NCI-H2081 (cell line): ENCODE results near the gene DYNC1LI2.
A peak's percentile ranks its signal among the peaks of the same experiment; 100 is the strongest.
"Not testable (repeated sequence)": the region's sequence is repeated elsewhere in the genome, so short reads cannot be mapped to it uniquely, and the experiment has no call there.

Experiments
- DNase-seq, 2 experiments: peaks; one replicate each; lab custom pipeline; 2025; lab: John Stamatoyannopoulos, UW

Gene DYNC1LI2

DNA sequence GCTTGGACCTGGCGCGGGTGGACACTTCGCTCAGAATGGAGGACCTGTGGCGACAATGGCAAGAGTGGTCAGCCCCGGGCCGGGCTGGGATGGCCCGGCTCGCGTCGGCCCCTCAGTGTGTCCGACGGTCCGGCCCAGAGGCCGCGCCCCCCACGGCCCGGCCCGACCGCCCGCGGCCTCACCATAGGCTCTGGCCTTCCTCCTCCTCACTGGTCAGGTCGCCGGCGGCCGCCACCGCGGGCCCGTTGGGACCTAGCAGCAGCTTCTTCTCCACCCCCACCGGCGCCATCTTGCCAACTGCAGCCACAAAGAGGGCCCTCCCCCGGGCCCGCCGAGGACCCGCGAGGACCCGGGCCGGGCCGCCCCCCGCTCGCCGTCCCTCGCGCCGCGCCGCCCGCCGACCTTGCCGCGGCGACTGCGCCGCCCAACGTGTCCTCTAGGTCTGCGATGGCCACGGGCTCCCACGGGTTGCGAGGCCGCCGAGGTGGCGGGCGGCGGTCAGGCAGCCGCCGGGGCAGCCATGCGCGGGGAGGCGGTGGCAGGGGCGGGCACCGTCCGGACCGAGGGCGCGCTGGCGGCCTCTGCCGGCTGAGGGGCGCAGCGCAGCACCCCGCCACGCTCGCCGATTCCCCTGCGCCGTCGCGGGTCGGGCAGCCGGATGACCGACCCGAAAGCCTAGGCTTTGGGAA, at the start of gene DYNC1LI2:
Gene DYNC1LI2 (minus strand): TSS at position 307 of the 689 bp plus-strand sequence. CDS start 18 bp downstream, at position 289.
- peak; percentile 50 to 64 for DNase-seq

DNA sequence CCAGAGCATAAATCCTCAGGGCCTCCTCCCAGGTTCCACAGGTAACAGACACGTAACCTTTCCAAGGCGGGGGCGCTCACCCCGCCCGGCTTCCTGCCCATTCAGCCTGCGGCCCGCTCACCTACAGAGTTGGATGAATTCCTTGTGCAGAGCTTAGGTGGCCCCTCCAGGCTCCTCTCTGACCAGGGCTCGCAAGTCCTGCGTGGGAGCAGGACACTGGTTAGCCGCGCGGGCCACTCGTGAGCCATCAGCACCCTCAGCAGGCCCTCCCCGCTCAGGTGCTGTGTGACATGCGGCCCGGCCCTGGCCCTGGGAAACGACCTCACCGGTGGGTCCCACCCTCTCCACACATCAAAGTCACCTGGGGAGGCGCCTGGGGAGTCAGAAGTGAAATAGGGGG, 49.4 kb upstream of the DYNC1LI2 start:
- no peak for DNase-seq

DNA sequence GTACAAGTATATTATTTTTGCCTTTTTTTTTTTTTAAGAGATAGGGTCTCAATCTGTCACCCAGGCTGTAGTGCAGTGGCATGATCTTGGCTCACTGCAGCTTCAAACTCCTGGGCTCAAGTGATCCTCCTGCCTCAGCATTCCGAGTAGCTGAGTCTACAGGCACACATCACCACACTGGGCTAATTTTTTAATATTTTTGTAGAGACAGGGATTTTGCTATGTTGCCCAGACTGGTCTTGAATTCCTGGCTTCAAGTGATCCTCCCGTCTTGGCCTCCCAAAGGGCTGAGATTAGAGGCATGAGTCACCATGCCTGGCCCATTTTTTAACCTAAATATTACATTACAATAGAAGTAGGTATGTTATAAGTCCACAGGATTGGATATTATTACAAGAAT, 46.8 kb upstream of the DYNC1LI2 start:
- DNase-seq, result no peak

DNA sequence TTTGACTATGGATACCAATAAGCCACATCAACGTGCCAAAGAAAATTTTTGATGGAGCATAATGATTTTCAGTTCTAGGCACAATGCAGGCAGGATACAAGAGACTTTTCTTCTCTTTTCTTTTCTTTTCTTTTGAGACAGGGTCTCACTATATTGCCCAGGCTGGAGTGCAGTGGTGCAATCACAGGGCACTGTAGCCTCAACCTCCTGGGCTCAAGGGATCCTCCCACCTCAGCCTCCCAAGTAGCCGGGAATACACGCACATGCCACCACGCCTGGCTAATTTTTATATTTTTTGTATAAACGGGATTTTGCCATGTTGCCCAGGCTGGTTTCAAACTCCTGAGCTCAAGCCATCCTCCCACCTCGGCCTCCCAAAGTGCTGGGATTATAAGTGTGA, 42.6 kb upstream of the DYNC1LI2 start:
- DNase-seq, result not testable (repeated sequence)

DNA sequence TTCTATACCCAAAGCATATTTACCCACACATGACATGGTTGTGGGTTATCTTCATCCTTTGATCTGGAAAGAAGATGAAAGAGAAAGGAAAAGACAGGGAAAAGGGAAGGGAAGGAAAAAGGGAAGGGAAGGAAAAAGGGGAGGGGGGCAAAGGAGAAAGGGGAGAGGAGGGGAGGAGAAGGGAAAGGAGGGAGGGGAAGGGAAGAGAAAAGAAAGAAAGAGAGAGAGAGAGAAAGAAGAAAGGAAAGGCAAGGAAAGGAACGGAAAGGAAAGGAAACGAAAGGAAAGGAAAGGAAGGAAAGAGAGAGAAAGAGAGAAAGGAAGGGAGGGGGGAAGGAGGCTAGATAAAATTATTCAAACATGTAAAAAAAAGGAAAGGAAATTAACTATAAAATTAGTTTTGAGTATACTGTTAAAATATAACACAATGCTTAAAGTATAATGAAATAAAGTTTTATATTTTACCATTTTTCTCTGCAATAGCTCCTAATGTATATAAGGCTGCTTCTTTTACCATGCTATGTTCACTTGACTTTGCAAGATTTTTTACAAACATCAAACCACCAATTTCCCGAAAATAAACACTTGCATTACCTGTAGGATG, 38.8 kb upstream of the DYNC1LI2 start:
- DNase-seq, result no peak

DNA sequence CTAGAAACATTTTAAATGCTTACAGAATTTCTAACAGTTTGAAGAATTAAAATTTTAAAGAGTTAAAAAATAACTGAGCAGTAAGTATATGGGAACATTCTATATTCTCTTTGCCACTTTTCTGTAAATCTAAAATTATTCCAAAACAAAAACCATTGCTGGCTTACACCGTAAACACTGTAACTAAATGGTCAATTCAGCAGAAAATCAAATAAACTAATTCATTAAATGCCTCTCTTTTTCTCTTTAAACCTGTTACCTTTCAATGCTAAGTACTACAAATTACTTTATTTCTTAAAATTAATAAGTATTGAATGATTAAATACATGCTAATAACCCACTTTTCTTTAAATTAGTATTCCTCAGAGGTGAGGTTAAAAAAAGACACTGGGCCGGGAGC, 36.0 kb upstream of the DYNC1LI2 start:
- DNase-seq, result no peak

DNA sequence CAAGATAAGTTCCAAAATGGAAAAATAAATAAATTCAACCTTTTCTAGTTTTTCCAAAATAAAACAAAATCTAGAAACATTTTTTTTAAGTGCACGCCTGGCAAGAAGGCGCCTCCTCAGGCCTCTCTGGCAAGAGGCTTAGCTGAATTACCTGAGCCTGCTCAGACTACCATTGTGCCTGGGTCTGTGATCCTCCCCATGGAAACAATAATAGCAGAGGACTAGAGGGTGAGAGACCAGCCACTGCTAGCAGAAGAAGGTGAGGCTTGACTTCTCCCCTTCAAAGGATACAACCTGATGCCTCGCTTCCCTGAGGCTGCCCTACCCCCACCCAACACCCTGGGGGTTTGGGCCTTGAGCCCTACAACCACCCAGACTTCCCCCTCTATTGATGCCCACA, 35.1 kb upstream of the DYNC1LI2 start:
- DNase-seq, result no peak

DNA sequence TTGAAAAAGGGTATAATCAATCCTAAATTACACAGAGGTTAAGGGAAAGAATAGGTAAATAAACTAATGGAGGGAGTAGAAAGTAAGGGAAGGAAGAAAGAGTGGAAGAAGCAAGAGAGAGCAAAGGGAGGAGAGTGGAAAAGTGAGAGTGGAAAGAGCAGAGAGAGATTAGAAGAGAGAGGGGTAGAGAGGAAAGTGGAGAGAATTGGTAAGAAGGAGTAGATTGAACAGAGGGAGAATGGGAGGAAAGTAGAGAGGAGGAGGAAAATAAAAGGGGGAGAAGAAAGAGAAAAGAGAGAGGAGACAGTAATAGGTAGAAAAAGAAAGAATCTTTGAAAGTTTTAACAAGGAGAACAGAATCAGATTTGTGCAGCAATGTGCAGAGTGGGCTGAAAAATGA, 25.0 kb upstream of the DYNC1LI2 start:
- no peak for DNase-seq

DNA sequence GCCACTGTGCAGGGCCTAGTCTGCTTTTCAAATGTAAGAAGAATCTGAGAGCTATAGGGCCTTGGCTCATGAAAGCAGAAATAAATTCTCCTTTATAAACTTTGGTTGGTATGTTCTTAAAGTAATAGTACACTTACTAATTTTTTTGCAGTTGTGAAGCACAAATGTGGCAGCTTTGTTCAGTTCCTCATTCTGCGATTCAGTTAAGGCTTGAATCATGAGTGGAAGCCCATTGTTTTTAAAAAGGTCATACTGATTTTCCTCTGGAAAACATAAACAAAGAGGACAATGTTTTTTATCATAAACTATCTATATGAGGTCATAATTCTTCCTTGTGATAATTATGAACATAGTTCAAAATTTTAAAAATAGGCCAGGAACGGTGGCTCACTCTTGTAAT, 23.6 kb upstream of the DYNC1LI2 start:
- no peak for DNase-seq

DNA sequence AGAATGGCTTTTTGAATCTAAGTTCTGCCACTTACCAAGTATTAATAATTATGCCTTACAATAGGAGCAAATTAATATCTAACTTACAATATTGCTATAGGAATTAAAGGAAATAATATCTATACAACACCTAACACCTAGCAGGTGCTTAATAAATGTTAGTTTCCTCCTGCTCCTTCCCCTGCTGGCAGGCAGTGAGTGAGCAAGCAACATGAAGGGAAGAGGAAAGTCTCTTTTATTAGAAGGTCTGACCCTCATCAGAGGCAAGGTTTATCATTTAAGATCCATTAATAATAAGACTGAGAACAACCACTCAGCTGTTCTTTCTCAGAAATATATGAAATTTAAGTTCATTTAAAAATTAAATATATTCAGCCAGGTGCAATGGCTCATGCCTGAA, 6.7 kb upstream of the DYNC1LI2 start:
- DNase-seq, result no peak

DNA sequence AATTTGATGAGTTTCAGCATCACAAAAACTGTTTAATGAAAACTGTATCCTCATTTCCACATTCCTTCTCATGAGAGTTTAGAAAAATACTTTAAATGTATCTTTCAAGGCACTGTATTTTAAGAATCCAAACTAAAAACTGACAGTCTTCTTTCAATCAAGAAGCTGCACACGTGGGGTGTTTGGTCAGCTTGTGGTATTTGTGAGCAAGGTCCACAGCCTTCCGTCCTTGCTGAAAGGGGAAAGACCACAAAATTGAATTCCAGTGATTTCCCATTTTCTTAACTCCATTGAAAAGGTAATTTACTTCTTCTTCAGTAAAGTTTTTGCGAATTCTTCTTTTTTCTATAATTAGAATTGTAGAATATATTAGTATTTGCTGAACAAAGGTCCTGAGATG, 3.4 kb upstream of the DYNC1LI2 start:
- DNase-seq, result no peak

DNA sequence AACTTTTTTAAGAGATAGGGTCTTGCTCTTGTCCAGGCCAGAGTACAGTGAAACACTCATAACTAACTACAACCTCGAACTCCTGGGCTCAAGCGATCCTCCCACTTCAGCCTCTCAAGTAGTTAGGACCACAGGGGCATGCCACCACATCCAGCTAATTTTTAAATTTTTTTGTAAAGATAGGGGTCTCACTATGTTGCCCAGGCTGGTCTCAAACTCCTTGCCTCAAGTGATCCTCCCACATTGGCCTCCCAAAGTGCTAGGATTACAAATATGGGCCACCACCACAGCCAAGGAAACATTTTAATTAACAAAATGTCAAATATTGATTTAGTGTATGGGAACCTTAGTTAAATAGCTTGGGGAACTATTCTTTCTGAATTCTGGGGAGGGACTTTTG, 2.8 kb upstream of the DYNC1LI2 start:
- DNase-seq, result no peak

DNA sequence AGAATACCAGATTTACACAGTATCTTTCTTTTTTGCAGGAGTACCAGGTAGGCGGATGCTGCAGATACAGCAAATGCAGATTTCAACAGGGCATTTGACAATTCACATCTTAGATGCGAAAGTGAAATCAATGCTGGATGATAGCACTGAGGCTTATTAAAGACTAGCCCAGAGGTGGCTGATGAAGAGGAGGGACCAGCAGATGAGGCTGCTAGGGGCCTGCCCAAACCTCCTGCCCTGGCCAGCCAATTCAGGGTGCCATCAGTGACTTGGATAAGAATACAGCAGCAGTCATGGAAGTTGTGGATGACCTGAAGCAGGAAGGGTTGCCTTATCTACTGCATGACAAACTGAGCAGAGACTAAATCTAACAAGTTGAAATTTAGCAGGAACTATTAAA, 1.5 kb upstream of the DYNC1LI2 start:
- DNase-seq, result no peak

DNA sequence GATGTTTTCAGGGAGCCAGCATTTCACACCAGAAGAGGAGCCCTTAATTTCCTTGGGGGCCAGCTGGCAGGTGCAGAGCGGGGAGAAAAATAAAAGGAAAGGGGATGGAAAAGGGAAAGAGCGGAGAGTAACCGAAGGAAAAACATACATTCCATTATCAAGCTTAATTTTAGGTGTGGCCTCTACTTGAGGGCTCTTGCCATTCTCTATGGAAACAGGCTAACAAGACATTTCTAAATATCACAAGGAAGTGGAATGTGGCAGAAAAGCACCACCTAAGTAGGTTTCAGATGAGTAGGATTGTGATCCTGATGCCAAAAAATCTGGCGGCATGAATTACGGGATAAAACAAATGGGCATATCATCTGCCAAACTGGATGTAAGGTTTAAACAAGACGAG, 970 bp upstream of the DYNC1LI2 start:
- DNase-seq, result no peak

DNA sequence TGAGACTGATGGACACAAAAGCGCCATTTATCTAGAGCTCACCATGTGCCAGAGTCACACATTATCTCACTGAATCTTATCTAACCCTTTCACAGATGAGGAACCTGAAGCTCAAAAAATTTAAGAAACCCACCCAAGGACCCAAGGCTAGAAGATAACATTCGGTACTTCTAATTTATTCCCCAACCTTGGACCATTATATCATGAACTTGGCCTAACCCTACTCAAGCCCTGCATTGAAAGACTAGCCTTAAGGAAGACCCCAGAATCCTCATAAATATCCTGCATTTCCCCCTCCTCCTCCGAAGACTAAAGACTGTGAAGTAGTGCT, 548 bp upstream of the DYNC1LI2 start:
- no peak for DNase-seq

DNA sequence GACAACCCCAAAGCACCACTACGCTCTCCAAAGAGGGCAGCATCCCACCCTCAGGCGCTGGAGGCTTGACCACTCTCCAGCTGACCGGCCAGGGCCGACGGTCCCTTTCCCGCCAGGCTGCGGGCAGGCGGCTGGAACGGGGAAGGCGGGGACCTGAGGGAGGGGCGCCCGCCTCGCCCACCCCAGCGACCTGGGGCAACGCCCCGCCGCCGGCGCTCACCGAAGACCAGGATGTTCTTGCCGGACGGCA, 431 bp downstream of the DYNC1LI2 start:
- no peak for DNase-seq

DNA sequence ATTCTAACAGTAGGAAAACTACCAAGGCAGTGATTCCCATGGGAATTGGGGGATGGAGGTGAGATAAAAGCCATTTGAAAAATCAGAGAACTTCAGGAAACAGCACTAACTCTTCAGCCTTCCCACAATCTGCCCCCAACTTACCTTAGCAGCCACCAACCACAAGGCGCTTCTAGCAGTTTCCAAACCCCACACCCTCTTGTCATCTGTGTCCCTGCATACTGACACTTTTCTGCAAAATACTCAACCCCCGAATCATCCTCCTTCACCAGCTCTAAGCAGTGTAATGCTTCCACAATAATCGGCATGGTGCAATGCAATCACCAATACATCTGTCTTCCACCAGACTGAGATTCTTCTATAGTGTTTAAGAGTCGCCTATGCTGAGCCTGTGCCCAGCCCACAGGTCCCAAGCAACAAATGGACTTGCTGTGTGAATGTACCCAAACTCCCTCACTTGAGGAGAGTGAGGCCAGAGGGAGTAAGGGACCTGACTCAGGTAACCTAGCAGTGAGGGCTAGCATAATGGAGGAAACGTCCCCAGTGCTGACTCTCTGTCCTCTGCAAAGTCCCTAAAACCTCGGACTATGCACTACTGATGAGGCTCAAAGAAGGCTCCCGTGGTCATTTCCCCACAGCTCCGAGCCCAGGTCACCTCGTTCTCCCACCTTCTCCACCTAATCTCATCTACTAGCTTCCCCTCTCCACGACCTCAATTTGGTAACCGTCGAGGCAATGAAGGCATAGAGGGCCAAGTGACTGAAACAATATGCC, 943 bp downstream of the DYNC1LI2 start:
- no peak for DNase-seq

DNA sequence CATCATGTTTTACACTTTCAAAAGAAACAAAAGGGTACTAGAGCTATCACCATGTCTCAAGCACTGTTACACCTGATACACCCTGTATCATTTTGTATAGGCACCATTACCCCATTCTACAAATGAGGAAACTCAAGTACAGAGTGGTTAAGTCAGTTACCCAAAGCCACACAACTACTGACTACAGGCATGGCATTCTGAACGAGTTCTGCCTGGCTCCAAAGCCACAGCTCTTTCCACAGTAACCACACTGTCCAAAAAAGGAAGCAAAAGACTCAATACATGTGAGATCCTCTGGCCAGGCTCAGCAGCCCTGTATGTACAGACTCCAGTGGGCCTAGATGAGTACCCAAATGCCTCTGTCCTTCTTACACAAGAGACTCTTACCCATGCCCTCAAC, 4.7 kb downstream of the DYNC1LI2 start:
- DNase-seq, result no peak

DNA sequence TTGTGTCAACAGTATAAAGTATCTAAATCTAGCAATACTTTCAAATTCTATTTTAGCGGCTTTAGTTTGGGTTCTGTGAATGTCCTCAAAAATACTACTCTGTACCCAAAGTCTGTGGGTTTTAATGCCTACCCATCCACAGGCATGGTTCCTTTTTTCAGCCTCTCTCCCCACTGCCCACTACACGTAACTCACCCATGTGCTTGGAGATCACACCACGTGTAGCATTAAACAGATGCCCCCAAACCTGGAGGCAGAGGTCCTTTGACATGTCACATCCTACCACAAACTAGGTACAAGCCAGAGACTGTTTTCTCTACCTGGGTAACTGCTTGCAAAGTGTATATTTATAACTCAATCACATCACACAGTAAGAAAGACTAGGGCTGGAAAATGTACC, 5.4 kb downstream of the DYNC1LI2 start:
- DNase-seq, result no peak

DNA sequence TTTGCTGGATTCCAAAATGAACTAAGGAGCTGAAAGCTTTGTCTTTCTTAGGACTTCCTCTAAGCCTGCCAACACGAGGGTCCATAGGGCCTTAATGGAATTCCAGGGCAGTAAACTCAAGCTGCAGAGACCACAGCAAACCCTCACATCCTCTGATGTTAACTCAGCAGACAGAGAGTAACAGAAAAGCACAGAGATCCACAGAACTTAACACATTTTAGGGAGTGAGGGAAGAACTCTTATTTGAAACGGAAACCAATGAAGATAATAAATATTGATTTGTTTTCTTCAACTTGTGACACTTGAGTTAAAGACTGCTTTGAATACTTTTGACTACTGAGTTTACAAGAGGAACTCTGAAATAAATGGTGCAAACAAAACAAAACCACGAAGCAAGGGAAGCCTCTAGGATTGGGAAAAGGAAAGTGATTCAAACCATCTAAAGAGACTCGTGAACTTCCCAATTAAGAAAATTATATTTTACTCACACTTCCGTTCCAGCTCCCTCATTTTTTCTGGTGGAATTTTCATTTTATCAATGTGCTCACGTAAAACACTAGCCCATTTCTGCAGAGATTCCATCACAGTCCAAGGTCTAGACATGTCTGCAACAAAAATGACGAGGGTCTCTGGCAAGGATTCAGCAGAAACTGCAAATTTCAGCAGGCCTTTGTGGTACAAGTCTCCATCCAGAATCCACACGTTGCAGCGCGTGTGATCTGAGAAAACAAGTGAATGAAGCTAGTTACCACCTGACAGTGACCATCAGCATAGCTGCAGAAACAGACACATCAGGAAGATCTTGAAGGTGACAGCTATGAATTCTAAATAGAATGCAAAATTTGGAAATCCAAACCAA, 9.2 kb downstream of the DYNC1LI2 start:
- no peak for DNase-seq

DNA sequence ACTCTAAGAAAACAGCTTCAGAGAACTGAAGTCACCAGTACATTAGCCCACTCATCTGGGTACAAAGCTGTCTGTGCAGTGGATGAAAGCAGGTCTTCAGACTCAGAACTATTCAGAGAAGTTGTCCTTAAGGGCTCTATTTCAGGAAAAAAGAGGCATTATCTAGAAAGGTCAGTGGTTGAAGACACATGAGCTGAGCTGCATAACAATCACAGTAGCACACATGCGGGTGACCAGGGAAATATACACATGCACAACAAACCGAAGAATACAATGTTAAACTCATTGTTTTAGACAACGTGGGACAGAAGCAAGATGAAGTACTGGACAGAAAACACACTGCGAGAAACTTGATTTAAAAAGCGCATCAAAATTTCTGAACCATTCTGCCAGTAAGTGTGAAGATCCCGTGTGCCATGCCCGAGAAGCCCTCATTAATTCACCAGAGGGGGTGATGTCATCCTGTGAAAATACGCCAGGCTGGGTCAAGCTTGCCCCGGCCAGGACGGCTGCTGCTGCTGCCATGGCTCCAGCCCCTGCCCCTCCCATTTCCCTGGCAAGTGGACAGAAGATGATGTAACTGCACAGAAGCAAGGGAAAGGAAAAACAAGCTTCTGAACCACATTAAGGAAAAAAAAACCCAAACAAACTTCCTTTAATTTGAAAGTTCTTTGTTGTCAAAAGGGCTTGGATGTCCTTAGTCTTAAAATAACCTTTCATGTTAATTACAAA, 10.1 kb downstream of the DYNC1LI2 start:
- peak in 1 of 2 experiments; percentile 9 for DNase-seq

DNA sequence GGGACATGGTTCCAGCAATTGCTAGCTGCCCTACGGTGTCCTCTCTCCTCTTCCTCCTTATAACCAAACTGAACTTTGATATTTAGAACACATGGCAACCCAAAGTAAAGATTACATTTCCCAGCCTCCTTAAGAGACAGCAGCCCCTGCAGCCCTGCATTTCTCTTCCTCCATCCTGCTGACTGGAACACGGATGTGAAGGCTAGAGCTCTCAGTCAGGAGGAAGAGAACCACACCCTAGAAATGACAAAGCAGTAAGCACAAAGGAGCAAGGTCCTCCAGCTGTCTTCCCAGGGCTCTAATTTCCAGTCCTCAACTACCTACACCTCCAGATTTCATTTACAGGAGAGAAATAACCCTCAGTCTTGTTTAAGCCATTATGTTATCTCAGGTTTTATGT, 10.9 kb downstream of the DYNC1LI2 start:
- no peak for DNase-seq
